Hepatocyte (in vitro differentiated cells): ENCODE measurements around the gene LDLRAD4.

Experiments
- CTCF ChIP-seq: fragments of 200-600 bp; sonication (generic); IDR thresholded peaks from 2 replicates; pipeline ENCODE4 v1.5.1; 2016; ENCODE audit warnings: antibody characterized with exemption, mild to moderate bottlenecking; ENCODE audit not compliant: poor library complexity
- EZH2 ChIP-seq: fragments of 200-600 bp; sonication (generic); IDR thresholded peaks from 2 replicates; pipeline ENCODE4 v1.6.1; 2016; ENCODE audit warnings: antibody characterized with exemption, mild to moderate bottlenecking, borderline replicate concordance
- EZH2phosphoT487 ChIP-seq: fragments of 200-600 bp; sonication (generic); IDR thresholded peaks from one replicate; pipeline ENCODE4 v1.6.1; 2018; ENCODE audit warnings: antibody characterized with exemption, mild to moderate bottlenecking, low read depth, moderate library complexity; ENCODE audit not compliant: unreplicated experiment, severe bottlenecking

GRCh38 chr18:13427354-13427753 is 208.8 kb downstream of the LDLRAD4 start:
- TF ChIP-seq CTCF (no peak), EZH2phosphoT487 (no peak), EZH2 (no peak)
